Panc1 (cell line): ENCODE results near the gene CAPN7. TPM values are rescaled to one million over a fixed set of nuclear protein-coding genes. Genes with fewer than 3 reads are reported as not detected.

Experiments used
- ATAC-seq: fragments of 200-7000 bp; cut with Tn5 transposase; 2 replicates; pipeline ENCODE4 v1.9.1; 2020; ENCODE audit warnings: mild to moderate bottlenecking, moderate library complexity
- BruUV-seq: library from RNA; stranded (reverse); fragments of 400-500 nt; replicated peaks from 2 replicates; lab custom pipeline; 2021; lab: Mats Ljungman, UMichigan
- CTCF ChIA-PET: fragments of 300-600 bp; sonication (Branson Sonifier 250); formaldehyde crosslinking; loops from one replicate; lab custom pipeline; 2022; ENCODE audit warnings: antibody characterized with exemption; lab: Charles Lee
- POLR2A ChIA-PET: fragments of 300-600 bp; sonication (Branson Sonifier 250); formaldehyde crosslinking; loops from one replicate; lab custom pipeline; 2022; ENCODE audit warnings: antibody characterized with exemption; lab: Charles Lee
- DNase-seq: peaks from one replicate; pipeline ENCODE4 v3.0.0-alpha.2; 2010; ENCODE audit warnings: low read depth, low spot score
- H3K27ac ChIP-seq: 2 replicates; pipeline ENCODE4 v1.5.1; 2011; ENCODE audit warnings: mild to moderate bottlenecking, low read length, inconsistent platforms
- H3K27me3 ChIP-seq: fragments of 200-500 bp; sonication (Bioruptor generic); 2 replicates; pipeline ENCODE4 v1.6.0; 2014; ENCODE audit warnings: low read length, inconsistent platforms; ENCODE audit not compliant: control insufficient read depth, insufficient read depth
- H3K36me3 ChIP-seq: fragments of 200-500 bp; sonication (Bioruptor generic); 2 replicates; pipeline ENCODE4 v1.5.1; 2014; ENCODE audit warnings: inconsistent platforms, mild to moderate bottlenecking, low read length, moderate library complexity; ENCODE audit not compliant: control insufficient read depth, insufficient read depth
- H3K4me1 ChIP-seq: 2 replicates; pipeline ENCODE4 v1.5.1; 2011; ENCODE audit warnings: inconsistent platforms, mild to moderate bottlenecking, low read length, moderate library complexity; ENCODE audit not compliant: control insufficient read depth, insufficient read depth
- H3K4me3 ChIP-seq, 2 experiments: 2 replicates each; pipeline ENCODE4 v1.5.1; 2011 to 2012; ENCODE audit warnings: low read depth in 2 of 2, low read length in 2 of 2, mild to moderate bottlenecking in 2 of 2, inconsistent platforms in 1 of 2, moderate library complexity in 1 of 2
- H3K9me3 ChIP-seq: fragments of 200-500 bp; sonication (Bioruptor generic); 2 replicates; pipeline ENCODE4 v1.5.1; 2014; ENCODE audit warnings: low read depth, mild to moderate bottlenecking, inconsistent platforms, low read length, moderate library complexity; ENCODE audit not compliant: control insufficient read depth, insufficient read depth
- CTCF ChIP-seq: fragments of 450-650 bp; IDR thresholded peaks from 2 replicates; pipeline ENCODE4 v1.5.1; 2017; ENCODE audit warnings: mild to moderate bottlenecking
- POLR2AphosphoS5 ChIP-seq: IDR thresholded peaks from 2 replicates; pipeline ENCODE4 v1.6.1; 2012; ENCODE audit warnings: mild to moderate bottlenecking, low read depth, low read length, moderate library complexity
- REST ChIP-seq, 2 experiments: IDR thresholded peaks; 2 replicates each; pipeline ENCODE4 v1.6.1; 2011 to 2012; ENCODE audit warnings: low read depth in 2 of 2, control low read depth in 1 of 2, low read length in 1 of 2, mild to moderate bottlenecking in 1 of 2, moderate library complexity in 1 of 2; ENCODE audit not compliant: insufficient read depth in 1 of 2
- SIN3A ChIP-seq: IDR thresholded peaks from 2 replicates; pipeline ENCODE4 v1.6.1; 2012; ENCODE audit warnings: low read depth, mild to moderate bottlenecking, low read length, moderate library complexity, borderline replicate concordance; ENCODE audit not compliant: insufficient read depth
- TCF7L2 ChIP-seq: IDR thresholded peaks from 2 replicates; pipeline ENCODE4 v1.6.1; 2011; ENCODE audit warnings: mild to moderate bottlenecking, low read depth, low read length, inconsistent platforms
- in situ Hi-C: cut with HindIII; loops from 2 replicates; pipeline ENCODE4 v1.10.0; 2016; ENCODE audit warnings: low sequenced_read_pairs, low pct_unique_long_range_greater_than_20kb
- intact Hi-C: fragments of 100-400 bp; cut with micrococcal nuclease; formaldehyde crosslinking; loops from one replicate; pipeline ENCODE4 v1.10.0; 2022; ENCODE audit not compliant: unreplicated experiment
- total RNA-seq: library from RNA; stranded (reverse); gene quantifications from one replicate; pipeline ENCODE4 v1.2.1, GENCODE V29; 2021; ENCODE audit not compliant: unreplicated experiment

Gene CAPN7
- total RNA-seq, 1 experiment from 2014 or later, result 26.5 TPM

GRCh38 chr3:15292765-15293522 lies 86.9 kb downstream of the CAPN7 start:
- no peak for ATAC-seq
- TF ChIP-seq REST (IDR thresholded peaks at IDR 0.05; ENCODE audit: insufficient read depth in 1 of 2, low read depth in 2 of 2, low read length in 1 of 2) (no peak), TCF7L2 (no peak), CTCF (no peak), POLR2AphosphoS5 (no peak), SIN3A (no peak)
- intact Hi-C loops, result no loop called here
- H3K36me3 ChIP-seq, result no peaks in the 10 kb centered on the region
- no TSS peak for BruUV-seq
- in situ Hi-C loops, result no loop called here
- H3K4me3 ChIP-seq, result no peak overlapping the region
- DNase-seq, result no peak
- ChIA-PET CTCF (no interaction called here), POLR2A (no interaction called here)
- H3K27ac ChIP-seq, result no peak overlapping the region
- H3K27me3 ChIP-seq, result no peaks in the 10 kb centered on the region
- H3K4me1 ChIP-seq, result no peaks in the 10 kb centered on the region
- no peaks in the 10 kb centered on the region for H3K9me3 ChIP-seq

GRCh38 chr3:15294929-15295328 lies 88.9 kb downstream of the CAPN7 start:
- no TSS peak for BruUV-seq

More at GRCh38 chr3:15294929-15295328, 88.9 kb downstream of the CAPN7 start:
- ATAC-seq (no peak), DNase-seq (no peak)
- no peaks in the 10 kb centered on the region for H3K4me1 ChIP-seq
- ChIA-PET CTCF (no interaction called here), POLR2A (no interaction called here)
- in situ Hi-C loops (no loop called here), intact Hi-C loops (no loop called here)
- TF ChIP-seq POLR2AphosphoS5, result no peak
- TF ChIP-seq REST (IDR thresholded peaks at IDR 0.05; ENCODE audit: insufficient read depth in 1 of 2, low read depth in 2 of 2, low read length in 1 of 2), result no peak
- TF ChIP-seq CTCF, result no peak
- no peak for TF ChIP-seq SIN3A
- TF ChIP-seq TCF7L2, result no peak
- no peak overlapping the region for H3K4me3 ChIP-seq
- no peak overlapping the region for H3K27ac ChIP-seq
- no peaks in the 10 kb centered on the region for H3K36me3 ChIP-seq
- H3K27me3 ChIP-seq, result no peaks in the 10 kb centered on the region
- no peaks in the 10 kb centered on the region for H3K9me3 ChIP-seq
